Uterus (tissue), 4 donors: ENCODE data around the gene ZNF438. TPM values are rescaled to one million over a fixed set of nuclear protein-coding genes. Genes with fewer than 3 reads are reported as not detected.
"Not testable (repeated sequence)": the region's sequence is repeated elsewhere in the genome, so short reads cannot be mapped to it uniquely, and the experiment has no call there.

Source experiments
- DNase-seq, 2 donors: peaks; one replicate each; pipeline ENCODE4 v3.0.0-alpha.2; 2019 to 2020
- H3K27ac ChIP-seq, 2 donors: fragments of 200-600 bp; sonication (generic); 1 replicate in 1 of 2; 2 replicates in 1 of 2; pipeline ENCODE4 v1.5.1; 2016 to 2018
- H3K27me3 ChIP-seq, 2 donors: fragments of 200-600 bp; sonication (generic); one replicate each; pipeline ENCODE4 v1.5.1; 2018 to 2019; ENCODE audit warnings: control low read depth in 1 of 2
- H3K36me3 ChIP-seq, 2 donors: fragments of 200-600 bp; sonication (generic); one replicate each; pipeline ENCODE4 v1.5.1; 2019; ENCODE audit warnings: control low read depth in 1 of 2
- H3K4me1 ChIP-seq, 2 donors: fragments of 200-600 bp; sonication (generic); one replicate each; pipeline ENCODE4 v1.5.1; 2018 to 2019; ENCODE audit warnings: control low read depth in 1 of 2
- H3K4me3 ChIP-seq, 2 donors: fragments of 200-600 bp; sonication (generic); 1 replicate in 1 of 2; 2 replicates in 1 of 2; pipeline ENCODE4 v1.5.1; 2018 to 2019; ENCODE audit warnings: mild to moderate bottlenecking in 1 of 2
- H3K9me3 ChIP-seq, 2 donors: fragments of 200-600 bp; sonication (generic); one replicate each; pipeline ENCODE4 v1.5.1; 2019; ENCODE audit warnings: control low read depth in 1 of 2
- CTCF ChIP-seq, 4 experiments: fragments of 200-600 bp in 2 of 4; fragments of 450-650 bp in 2 of 4; sonication (generic) in 2 of 4; IDR thresholded peaks; one replicate each; pipeline ENCODE4 v1.5.1; 2016 to 2019; ENCODE audit warnings: antibody characterized with exemption in 4 of 4, mild to moderate bottlenecking in 2 of 4, moderate library complexity in 1 of 4
- POLR2A ChIP-seq, 2 donors: fragments of 450-650 bp; IDR thresholded peaks; one replicate each; pipeline ENCODE4 v1.6.1; 2016; ENCODE audit warnings: antibody characterized with exemption in 2 of 2, mild to moderate bottlenecking in 1 of 2, moderate library complexity in 1 of 2
- intact Hi-C: fragments of 100-400 bp; cut with DNase I; formaldehyde crosslinking; loops from one replicate; pipeline ENCODE4 v1.15.1; 2023; ENCODE audit warnings: low total_unique reads
- total RNA-seq, 4 donors: library from RNA; depleted of rRNA in 3 of 4; stranded (reverse); fragments of >200 nt in 3 of 4; gene quantifications; one replicate each; pipeline versions ENCODE4 v1.1.0 to v1.2.4, GENCODE V29; 2014 to 2023
- donor health status: DM: yes; HTN: yes; CAD: no.

Gene ZNF438
- total RNA-seq, 4 donors from 2014 or later, result 5.8 to 24.6 (median 18.4) TPM

GRCh38 chr10:31061941-31062340, 30.3 kb upstream of the ZNF438 start:
- intact Hi-C loops, result no loop called here
- no peaks in the 10 kb centered on the region for H3K27me3 ChIP-seq
- H3K4me3 ChIP-seq, result no peak overlapping the region
- DNase-seq, result no peak
- H3K4me1 ChIP-seq, result peaks cover 6 to 7% of the 10 kb centered on the region in 2 donors
- no peaks in the 10 kb centered on the region for H3K9me3 ChIP-seq
- no peaks in the 10 kb centered on the region for H3K36me3 ChIP-seq
- peak overlapping the region; percentile 72 to 79 for H3K27ac ChIP-seq
- TF ChIP-seq POLR2A (IDR thresholded peaks at IDR 0.05), result no peak
- no peak for TF ChIP-seq CTCF (IDR thresholded peaks at IDR 0.05)

- H3K9me3 ChIP-seq, result no peaks in the 10 kb centered on the region
- H3K4me1 ChIP-seq, result peaks cover 0 to 5% of the 10 kb centered on the region in 2 donors
- TF ChIP-seq POLR2A (IDR thresholded peaks at IDR 0.05), result no peak
- TF ChIP-seq CTCF (IDR thresholded peaks at IDR 0.05), result no peak
- DNase-seq, result no peak
- H3K4me3 ChIP-seq, result no peak overlapping the region
- H3K27me3 ChIP-seq, result no peaks in the 10 kb centered on the region
- intact Hi-C loops, result no loop called here
- peak overlapping the region; percentile 38 for H3K27ac ChIP-seq
- no peaks in the 10 kb centered on the region for H3K36me3 ChIP-seq
These were observed 27.4 kb upstream of the ZNF438 start for GRCh38 chr10:31058795-31059703.

DNA sequence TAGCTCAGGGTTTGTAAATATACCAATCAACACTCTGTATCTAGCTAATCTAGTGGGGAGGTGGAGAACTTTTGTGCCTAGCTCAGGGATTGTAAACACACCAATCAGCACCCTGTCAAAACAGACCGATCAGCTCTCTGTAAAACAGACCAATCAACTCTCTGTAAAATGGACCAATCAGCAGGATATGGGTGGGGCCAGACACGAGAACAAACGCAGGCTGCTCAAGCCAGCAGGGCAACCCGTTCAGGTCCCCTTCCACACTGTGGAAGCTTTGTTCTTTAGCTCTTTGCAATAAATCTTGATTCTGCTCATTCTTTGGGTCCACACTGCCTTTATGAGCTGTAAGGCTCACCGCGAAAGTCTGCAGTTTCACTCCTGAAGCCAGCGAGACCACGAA, 25.0 kb upstream of the ZNF438 start:
- H3K9me3 ChIP-seq, H3K4me3 ChIP-seq, H3K4me1 ChIP-seq, H3K36me3 ChIP-seq, H3K27me3 ChIP-seq, DNase-seq, H3K27ac ChIP-seq, intact Hi-C loops: not testable (repeated sequence)

DNA sequence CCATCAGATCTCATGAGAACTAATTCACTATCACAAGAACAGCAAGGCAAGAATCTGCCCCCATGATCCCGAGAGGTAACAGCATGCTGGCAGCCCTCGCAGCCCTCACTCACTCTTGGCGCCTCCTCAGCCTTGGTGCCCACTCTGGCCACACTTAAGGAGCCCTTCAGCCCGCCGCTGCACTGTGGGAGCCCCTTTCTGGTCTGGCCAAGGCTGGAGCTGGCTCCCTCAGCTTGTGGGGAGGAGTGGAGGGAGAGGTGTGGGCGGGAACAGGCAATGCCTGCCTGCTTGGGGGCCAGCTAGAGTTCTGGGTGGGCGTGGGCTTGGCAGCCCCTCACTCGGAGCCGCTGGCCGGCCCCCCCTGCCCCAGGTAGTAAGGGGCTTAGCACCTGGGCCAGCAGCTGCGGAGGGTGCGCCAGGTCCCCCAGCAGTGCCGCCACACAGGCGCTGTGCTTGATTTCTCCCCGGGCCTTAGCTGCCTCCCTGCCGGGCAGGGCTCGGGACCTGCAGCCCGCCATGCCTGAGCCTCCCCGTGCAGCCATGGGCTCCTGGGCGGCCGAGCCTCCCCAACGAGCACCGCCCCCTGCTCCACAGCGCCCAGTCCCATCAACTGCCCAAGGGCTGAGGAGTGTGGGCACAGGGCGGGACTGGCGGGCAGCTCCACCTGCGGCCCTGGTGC, 24.0 kb upstream of the ZNF438 start:
- TF ChIP-seq POLR2A (IDR thresholded peaks at IDR 0.05) (no peak), CTCF (IDR thresholded peaks at IDR 0.05) (no peak)
- Histone ChIP-seq H3K9me3 (no peaks in the 10 kb centered on the region), H3K4me3 (no peak overlapping the region), H3K27me3 (no peaks in the 10 kb centered on the region), H3K4me1 (no peaks in the 10 kb centered on the region), H3K27ac (no peak overlapping the region), H3K36me3 (no peaks in the 10 kb centered on the region)
- DNase-seq, result no peak
- intact Hi-C loops, result no loop called here

DNA sequence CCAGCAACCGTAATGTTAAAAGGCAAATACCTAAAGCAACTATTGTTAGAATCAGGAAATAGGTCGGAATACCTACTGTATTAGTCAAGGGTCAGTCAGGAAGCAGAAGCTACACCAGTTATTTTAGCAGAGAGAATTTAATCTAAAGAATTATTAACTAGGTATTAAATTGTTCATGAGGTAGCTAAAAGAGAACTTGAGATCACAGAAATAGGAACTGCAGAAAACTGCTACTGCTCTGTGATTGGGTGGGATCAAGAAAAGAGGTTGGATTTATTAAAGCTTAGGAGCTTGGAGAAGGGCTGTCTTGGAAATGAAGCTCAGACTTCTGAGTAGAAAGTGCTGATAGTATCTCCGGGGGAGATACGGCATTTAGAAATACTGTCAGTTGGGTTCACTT, 20.0 kb upstream of the ZNF438 start:
- no peaks in the 10 kb centered on the region for H3K9me3 ChIP-seq

More for the DNA sequence above, 20.0 kb upstream of the ZNF438 start:
- TF ChIP-seq CTCF (IDR thresholded peaks at IDR 0.05), result no peak
- TF ChIP-seq POLR2A (IDR thresholded peaks at IDR 0.05), result no peak
- Histone ChIP-seq H3K27me3 (no peaks in the 10 kb centered on the region), H3K36me3 (no peaks in the 10 kb centered on the region), H3K4me3 (no peak overlapping the region), H3K4me1 (no peaks in the 10 kb centered on the region), H3K27ac (no peak overlapping the region)
- no peak for DNase-seq
- intact Hi-C loops, result no loop called here
